Activated T-helper 1 cell treated with anti-CD3 and anti-CD28 coated beads, Interleukin-12 subunit alpha, Interleukin-12 subunit beta, Interleukin-2, Interleukin-4 antibody, amounts not matched to agents 30 ng/mL and 10 ng/mL and 1 ng/mL, durations not matched to agents 14 hours and 24 hours and 36 hours (primary cell): ENCODE results near the gene TIAM2. TPM values are rescaled to one million over a fixed set of nuclear protein-coding genes. Genes with fewer than 3 reads are reported as not detected.

Experiments
- DNase-seq: peaks from one replicate; pipeline ENCODE4 v3.0.0; 2021; ENCODE audit warnings: low spot score
- H3K27ac Mint-ChIP-seq: one replicate; pipeline ENCODE4 v1.8.0; 2021; ENCODE audit warnings: mild to moderate bottlenecking, mixed read lengths
- H3K27me3 Mint-ChIP-seq: one replicate; pipeline ENCODE4 v1.8.0; 2022; ENCODE audit warnings: mild to moderate bottlenecking, moderate library complexity, mixed read lengths; ENCODE audit not compliant: insufficient read depth
- H3K36me3 Mint-ChIP-seq: one replicate; pipeline ENCODE4 v1.8.0; 2021; ENCODE audit warnings: low read depth, mixed read lengths
- H3K4me1 Mint-ChIP-seq: one replicate; pipeline ENCODE4 v1.8.0; 2021; ENCODE audit warnings: low read depth, mixed read lengths
- H3K4me3 Mint-ChIP-seq: one replicate; pipeline ENCODE4 v1.8.0; 2021; ENCODE audit warnings: mild to moderate bottlenecking, moderate library complexity, mixed read lengths
- H3K9me3 Mint-ChIP-seq: one replicate; pipeline ENCODE4 v1.8.0; 2021; ENCODE audit warnings: mixed read lengths
- intact Hi-C: fragments of 100-400 bp; cut with micrococcal nuclease; formaldehyde crosslinking; loops from one replicate; pipeline ENCODE4 v1.15.1; 2024
- total RNA-seq: library from RNA; stranded (reverse); gene quantifications from 2 replicates; pipeline ENCODE4 v1.2.3, GENCODE V29; 2022

Gene TIAM2
- total RNA-seq, 1 donor from 2014 or later: 95.6 TPM

DNA sequence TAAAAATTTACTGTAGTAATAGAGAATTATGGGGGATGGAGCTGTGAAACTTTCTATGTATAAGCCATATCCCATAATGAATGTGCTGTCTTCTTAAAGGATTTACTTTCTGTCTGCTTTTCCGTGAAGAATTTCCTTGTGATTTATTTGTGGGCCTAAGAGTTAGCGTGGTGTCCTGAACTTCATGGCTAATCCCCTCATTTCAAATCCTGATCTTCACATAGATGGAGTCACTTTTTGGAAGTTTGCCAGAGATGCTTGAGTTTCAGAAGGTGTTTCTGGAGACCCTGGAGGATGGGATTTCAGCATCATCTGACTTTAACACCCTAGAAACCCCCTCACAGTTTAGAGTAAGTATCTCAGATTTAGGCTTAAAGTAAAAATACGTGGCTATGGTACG, 249.3 kb downstream of the TIAM2 start:
- Mint-ChIP-seq H3K27me3 (no peaks in the 10 kb centered on the region), H3K36me3 (peaks cover 37% of the 10 kb centered on the region), H3K9me3 (no peaks in the 10 kb centered on the region), H3K27ac (peak overlapping the region; percentile 29), H3K4me3 (no peak overlapping the region), H3K4me1 (peaks cover 12% of the 10 kb centered on the region)
- intact Hi-C loops: loop anchor here (10.0 kb wide), 1 partner anchor 570 kb away; no protein-coding TSS in a partner anchor
- no peak for DNase-seq

DNA sequence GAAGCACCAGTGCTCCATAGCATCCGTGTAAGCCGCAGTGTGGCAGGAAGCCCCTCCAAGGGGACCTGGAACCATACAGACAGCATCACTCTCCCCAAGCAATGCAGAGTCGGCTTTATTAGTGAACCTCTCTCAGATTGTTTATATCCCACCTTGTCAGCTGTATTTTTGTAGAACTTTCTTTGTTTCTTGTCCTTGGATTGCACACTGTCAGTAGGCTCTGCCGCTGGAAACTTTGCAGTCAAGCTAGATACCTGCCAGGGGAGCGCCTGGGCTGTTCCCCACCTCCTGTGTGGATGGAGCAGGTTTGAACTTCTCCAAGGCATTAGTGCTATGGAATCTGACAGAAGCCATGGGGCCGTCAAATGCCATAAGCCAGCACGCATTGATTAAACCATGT, 250.1 kb downstream of the TIAM2 start:
- intact Hi-C loops: loop anchor here (10.0 kb wide), 1 partner anchor 570 kb away; no protein-coding TSS in a partner anchor
- no peaks in the 10 kb centered on the region for H3K27me3 Mint-ChIP-seq
- no peak overlapping the region for H3K27ac Mint-ChIP-seq
- H3K9me3 Mint-ChIP-seq: no peaks in the 10 kb centered on the region
- H3K36me3 Mint-ChIP-seq: peaks cover 40% of the 10 kb centered on the region
- H3K4me1 Mint-ChIP-seq: peaks cover 12% of the 10 kb centered on the region
- H3K4me3 Mint-ChIP-seq: no peak overlapping the region
- DNase-seq: no peak

DNA sequence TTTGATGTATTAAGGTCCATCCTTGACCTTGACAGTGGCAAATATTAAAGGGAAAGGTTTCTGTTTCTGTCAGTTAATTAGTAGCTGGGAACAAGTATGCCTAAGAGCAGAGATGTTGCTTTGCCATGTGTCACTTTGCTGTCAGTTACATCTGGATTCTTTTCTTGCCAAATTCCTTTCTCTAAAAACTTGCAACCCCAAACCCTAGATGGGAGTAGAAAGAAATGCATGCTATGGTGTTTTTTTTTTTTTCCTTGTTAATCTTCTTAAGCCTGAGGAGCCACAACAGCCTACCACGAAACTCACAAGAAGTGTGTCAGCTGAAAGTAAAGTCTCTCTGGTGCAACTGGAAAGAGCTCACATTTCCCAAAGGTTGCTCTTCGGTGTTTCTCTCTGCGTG, 250.7 kb downstream of the TIAM2 start:
- intact Hi-C loops: loop anchor here (10.0 kb wide), 1 partner anchor 571 kb away; no protein-coding TSS in a partner anchor

DNA sequence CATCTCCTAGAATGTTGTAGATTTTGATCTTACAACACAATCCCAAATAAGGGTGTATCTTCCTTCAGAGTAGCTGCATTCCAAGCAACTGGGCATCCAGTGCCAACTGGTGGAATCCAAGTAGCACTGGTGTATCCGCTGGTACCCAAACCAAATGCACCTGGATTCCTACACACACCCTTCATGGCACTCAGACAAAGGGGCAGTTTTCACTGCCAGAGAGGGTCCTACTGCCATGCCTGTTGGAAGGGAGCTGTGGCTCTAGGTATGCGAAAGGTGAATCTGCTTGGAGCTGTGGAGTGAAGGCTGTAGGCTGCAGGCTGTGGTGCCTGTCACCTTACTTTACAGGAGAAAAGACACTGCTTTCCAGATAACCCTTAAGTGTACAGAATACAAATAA, 251.7 kb downstream of the TIAM2 start:
- no peak overlapping the region for H3K4me3 Mint-ChIP-seq
- no peaks in the 10 kb centered on the region for H3K27me3 Mint-ChIP-seq
- no peak for DNase-seq
- peaks cover 6% of the 10 kb centered on the region for H3K4me1 Mint-ChIP-seq
- peaks cover 45% of the 10 kb centered on the region for H3K36me3 Mint-ChIP-seq
- no peak overlapping the region for H3K27ac Mint-ChIP-seq
- intact Hi-C loops: loop anchor here (10.0 kb wide), 1 partner anchor 572 kb away; no protein-coding TSS in a partner anchor
- H3K9me3 Mint-ChIP-seq: no peaks in the 10 kb centered on the region

More for the DNA sequence above, 250.7 kb downstream of the TIAM2 start:
- H3K9me3 Mint-ChIP-seq: no peaks in the 10 kb centered on the region
- H3K36me3 Mint-ChIP-seq: peaks cover 40% of the 10 kb centered on the region
- H3K4me3 Mint-ChIP-seq: no peak overlapping the region
- DNase-seq: no peak
- no peak overlapping the region for H3K27ac Mint-ChIP-seq
- peaks cover 12% of the 10 kb centered on the region for H3K4me1 Mint-ChIP-seq
- H3K27me3 Mint-ChIP-seq: no peaks in the 10 kb centered on the region

DNA sequence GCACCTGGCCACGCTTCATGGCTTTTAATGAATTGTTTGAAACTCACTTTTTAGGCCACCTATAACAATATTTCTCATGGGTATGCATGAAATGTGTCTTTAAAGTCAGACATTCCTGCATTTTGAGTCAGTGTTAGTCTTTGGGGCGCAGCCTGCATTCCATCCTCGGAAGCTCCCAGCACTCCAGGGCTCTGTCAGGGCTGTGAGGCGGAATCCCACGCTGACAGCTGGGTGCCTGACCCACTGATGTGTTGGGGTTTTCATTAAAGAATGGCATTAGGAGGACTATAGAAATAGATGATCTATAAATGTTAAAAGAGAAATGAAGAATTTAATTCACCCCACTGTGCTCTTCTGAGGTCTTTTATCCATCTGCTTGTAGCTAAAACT, 252.5 kb downstream of the TIAM2 start:
- no peaks in the 10 kb centered on the region for H3K9me3 Mint-ChIP-seq
- no peak overlapping the region for H3K27ac Mint-ChIP-seq
- no peak for DNase-seq
- intact Hi-C loops: loop anchor here (1.0 to 10.0 kb wide), 5 partner anchors 61 to 573 kb away; no protein-coding TSS in a partner anchor
- no peaks in the 10 kb centered on the region for H3K27me3 Mint-ChIP-seq
- H3K4me3 Mint-ChIP-seq: no peak overlapping the region
- H3K36me3 Mint-ChIP-seq: peaks cover 42% of the 10 kb centered on the region
- no peaks in the 10 kb centered on the region for H3K4me1 Mint-ChIP-seq

DNA sequence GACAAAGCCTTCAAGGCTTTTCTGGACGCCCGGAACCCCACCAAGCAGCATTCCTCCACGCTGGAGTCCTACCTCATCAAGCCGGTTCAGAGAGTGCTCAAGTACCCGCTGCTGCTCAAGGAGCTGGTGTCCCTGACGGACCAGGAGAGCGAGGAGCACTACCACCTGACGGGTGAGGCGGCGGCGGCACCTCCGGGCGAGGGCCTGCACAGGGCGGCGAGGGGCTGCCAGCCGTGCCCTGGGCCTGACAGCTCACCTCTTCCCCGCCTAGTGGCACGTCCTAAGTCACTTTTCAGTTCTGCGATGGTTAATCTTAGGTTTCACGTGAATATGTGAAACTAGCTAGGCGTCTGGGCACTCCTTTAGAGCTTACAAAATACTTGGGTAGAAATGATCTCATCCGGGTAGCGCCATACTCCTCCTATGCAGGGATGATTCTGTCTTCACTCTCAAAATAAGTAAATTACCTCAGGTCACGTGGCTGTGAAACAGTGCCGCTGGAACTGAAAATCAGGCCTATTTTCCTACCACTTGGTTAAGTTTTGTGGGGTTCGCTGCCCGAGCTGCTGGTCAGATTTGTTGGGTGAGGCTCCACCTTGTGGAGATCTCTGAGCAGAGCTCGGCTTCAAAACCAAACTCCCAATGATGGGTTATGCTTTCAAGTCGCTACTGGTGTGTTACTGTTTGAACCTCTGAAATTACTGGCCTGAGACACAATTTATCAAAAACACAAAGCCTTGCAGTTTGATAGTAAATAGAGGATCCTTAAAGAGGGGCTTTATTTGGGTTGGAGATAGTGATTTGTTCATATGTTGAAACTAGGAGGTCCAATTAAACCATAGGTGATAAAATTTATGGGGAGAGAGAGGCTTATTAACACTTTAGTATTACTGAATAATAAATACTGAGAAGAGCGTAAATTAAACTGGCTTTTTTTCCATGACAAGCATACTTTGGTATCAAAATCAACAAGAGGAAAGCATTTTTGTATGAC, 253.2 kb downstream of the TIAM2 start:
- DNase-seq: no peak
- peaks cover 44% of the 10 kb centered on the region for H3K36me3 Mint-ChIP-seq

DNA sequence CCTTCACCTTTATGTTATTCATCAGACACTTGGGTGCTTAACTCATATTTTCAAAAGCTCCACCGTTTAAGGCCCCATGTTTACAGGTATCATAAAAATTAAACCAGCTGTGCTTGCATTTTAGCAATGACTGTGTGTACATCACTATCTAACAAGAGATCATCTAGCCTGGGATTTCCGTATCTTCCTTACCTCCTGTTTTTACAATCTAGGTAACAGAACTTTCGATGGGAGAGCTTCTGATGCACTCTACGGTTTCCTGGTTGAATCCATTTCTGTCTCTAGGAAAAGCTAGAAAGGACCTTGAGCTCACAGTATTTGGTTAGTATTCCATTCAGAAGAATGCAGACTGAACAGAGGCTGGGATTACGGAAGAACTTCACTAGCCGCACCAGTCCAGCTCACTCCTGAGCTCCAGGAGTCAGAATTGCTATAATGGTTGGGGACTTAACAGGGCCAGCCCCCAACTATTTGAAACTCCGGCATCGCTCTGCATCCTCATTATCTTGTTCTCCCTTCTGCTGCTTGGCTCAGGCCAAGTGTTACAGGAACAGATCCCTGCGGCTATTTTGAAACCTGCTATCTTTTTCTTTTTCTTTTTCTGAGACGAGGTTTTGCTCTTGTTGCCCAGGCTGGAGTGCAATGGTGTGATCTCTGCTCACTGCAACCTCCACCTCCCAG, 255.7 kb downstream of the TIAM2 start:
- peaks cover 13% of the 10 kb centered on the region for H3K4me1 Mint-ChIP-seq
- no peak for DNase-seq
- intact Hi-C loops: no loop called here
- H3K36me3 Mint-ChIP-seq: peaks cover 53% of the 10 kb centered on the region
- no peaks in the 10 kb centered on the region for H3K27me3 Mint-ChIP-seq
- no peaks in the 10 kb centered on the region for H3K9me3 Mint-ChIP-seq
- no peak overlapping the region for H3K27ac Mint-ChIP-seq
- no peak overlapping the region for H3K4me3 Mint-ChIP-seq

More for the DNA sequence above, 253.2 kb downstream of the TIAM2 start:
- Mint-ChIP-seq H3K9me3 (no peaks in the 10 kb centered on the region), H3K27ac (no peak overlapping the region), H3K27me3 (no peaks in the 10 kb centered on the region), H3K4me1 (peaks cover 6% of the 10 kb centered on the region), H3K4me3 (no peak overlapping the region)
- intact Hi-C loops: loop anchor here (1.0 to 10.0 kb wide), 5 partner anchors 62 to 574 kb away; no protein-coding TSS in a partner anchor

DNA sequence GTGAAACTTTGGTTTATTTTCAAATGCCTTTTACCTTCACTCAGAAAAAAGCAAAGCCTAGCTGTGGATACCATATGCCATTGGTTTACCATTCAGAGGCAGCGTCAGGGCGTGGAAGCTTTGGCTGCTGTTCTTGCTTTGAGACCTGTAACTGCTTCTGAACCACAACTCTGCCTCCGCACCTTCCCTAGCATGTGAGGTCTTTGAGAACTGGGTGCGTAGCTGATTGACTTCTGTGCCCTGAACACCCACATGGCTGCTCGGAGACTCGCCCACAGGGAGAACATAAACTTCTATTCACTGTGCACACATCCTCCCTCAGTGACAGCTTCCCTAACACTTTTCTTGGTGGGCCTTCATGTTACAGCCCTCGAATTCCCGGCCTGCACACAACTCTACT, 257.5 kb downstream of the TIAM2 start:
- Mint-ChIP-seq H3K36me3 (peaks cover 53% of the 10 kb centered on the region), H3K4me3 (no peak overlapping the region), H3K27ac (peak overlapping the region; percentile 18), H3K9me3 (no peaks in the 10 kb centered on the region), H3K27me3 (no peaks in the 10 kb centered on the region), H3K4me1 (peaks cover 13% of the 10 kb centered on the region)
- intact Hi-C loops: no loop called here
- no peak for DNase-seq

DNA sequence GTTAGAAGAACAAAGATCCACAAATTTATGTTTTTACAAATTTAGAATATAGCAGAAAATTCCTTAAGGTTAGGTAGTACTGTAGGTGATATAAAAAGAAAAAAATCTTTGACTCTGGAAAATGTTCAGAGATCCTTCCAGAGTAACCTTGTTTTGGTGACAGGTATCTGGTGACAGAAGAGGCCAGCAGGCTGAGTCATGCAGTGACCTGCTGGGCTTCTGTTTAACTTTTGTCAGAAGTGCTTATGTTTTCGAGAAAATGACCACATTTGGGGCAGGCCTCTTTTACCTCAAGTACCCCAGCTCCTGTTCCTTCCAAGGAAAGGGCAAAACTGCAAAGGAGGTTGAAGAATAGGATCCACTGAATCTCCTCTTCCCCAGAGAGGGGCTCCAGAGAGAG, 258.2 kb downstream of the TIAM2 start:
- Mint-ChIP-seq H3K27ac (no peak overlapping the region), H3K4me1 (peaks cover 13% of the 10 kb centered on the region), H3K36me3 (peaks cover 57% of the 10 kb centered on the region), H3K9me3 (no peaks in the 10 kb centered on the region), H3K4me3 (no peak overlapping the region), H3K27me3 (no peaks in the 10 kb centered on the region)
- intact Hi-C loops: no loop called here
- DNase-seq: no peak

DNA sequence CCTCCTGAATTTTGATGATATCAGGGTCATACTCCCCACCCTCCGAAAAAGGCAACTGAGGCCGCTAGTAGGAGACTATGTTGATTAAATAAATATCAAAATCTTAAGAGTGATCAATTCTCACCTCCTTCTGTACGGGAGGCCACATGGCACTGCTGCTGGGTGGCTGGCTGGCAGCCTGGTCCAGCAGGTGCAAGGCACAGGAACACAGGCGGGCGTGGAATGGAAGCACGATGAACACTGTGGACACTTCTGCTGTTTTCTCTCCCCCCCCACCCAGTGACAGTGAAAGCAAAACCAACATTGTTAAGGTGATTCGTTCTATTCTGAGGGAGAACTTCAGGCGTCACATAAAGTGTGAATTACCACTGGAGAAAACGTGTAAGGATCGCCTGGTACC, 259.0 kb downstream of the TIAM2 start:
- H3K4me3 Mint-ChIP-seq: no peak overlapping the region
- H3K27me3 Mint-ChIP-seq: no peaks in the 10 kb centered on the region
- DNase-seq: no peak
- peaks cover 56% of the 10 kb centered on the region for H3K36me3 Mint-ChIP-seq
- no peaks in the 10 kb centered on the region for H3K9me3 Mint-ChIP-seq
- intact Hi-C loops: no loop called here
- H3K27ac Mint-ChIP-seq: no peak overlapping the region
- H3K4me1 Mint-ChIP-seq: peaks cover 13% of the 10 kb centered on the region

DNA sequence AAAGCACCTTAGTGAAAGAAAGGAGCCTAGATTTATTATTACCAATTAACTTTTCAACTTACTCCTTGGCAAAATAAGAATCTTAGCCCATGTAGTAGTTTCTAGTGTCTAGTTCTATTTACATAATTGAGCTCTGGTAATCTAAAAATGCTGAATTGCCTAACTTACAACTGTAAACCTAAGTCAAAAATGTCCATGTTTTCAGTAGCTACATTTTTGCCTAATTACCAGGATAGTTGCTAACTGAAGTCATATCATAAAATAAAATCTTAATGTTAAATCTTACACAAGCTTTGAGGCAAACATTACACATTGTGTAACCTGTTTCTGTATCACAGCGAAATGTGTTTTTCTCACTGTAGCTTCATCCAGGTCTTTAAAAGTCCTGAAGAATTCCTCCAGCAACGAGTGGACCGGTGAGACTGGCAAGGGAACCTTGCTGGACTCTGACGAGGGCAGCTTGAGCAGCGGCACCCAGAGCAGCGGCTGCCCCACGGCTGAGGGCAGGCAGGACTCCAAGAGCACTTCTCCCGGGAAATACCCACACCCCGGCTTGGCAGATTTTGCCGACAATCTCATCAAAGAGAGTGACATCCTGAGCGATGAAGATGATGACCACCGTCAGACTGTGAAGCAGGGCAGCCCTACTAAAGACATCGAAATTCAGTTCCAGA, 261.1 kb downstream of the TIAM2 start:
- H3K27ac Mint-ChIP-seq: no peak overlapping the region
- peaks cover 13% of the 10 kb centered on the region for H3K4me1 Mint-ChIP-seq
- no peak for DNase-seq
- no peak overlapping the region for H3K4me3 Mint-ChIP-seq
- intact Hi-C loops: no loop called here
- no peaks in the 10 kb centered on the region for H3K27me3 Mint-ChIP-seq
- H3K9me3 Mint-ChIP-seq: no peaks in the 10 kb centered on the region
- H3K36me3 Mint-ChIP-seq: peaks cover 39% of the 10 kb centered on the region

DNA sequence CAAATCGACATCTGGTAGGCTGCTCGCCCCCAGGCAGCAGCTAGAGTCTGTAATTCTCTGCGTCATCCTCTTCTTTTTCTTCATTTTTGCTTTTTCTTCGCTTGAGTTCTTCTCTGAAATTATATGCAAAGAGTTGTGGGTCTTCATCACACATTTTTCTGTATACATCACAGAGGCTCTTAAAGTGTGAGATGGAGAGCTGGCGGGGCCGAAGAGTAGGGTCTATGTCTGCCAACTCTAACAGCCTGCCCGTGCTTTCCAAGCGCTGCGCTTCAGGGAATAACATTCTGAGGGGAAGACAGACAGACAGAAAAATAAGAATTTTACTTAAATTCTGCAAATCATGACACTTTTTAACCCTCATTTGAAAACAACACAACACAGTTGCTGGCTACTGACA, 262.7 kb downstream of the TIAM2 start:
- DNase-seq: no peak

More for the DNA sequence above, 262.7 kb downstream of the TIAM2 start:
- intact Hi-C loops: no loop called here
- H3K9me3 Mint-ChIP-seq: no peaks in the 10 kb centered on the region
- H3K27ac Mint-ChIP-seq: no peak overlapping the region
- no peak overlapping the region for H3K4me3 Mint-ChIP-seq
- H3K4me1 Mint-ChIP-seq: peaks cover 13% of the 10 kb centered on the region
- H3K36me3 Mint-ChIP-seq: peaks cover 38% of the 10 kb centered on the region
- no peaks in the 10 kb centered on the region for H3K27me3 Mint-ChIP-seq
